Putamen (tissue), 1 donor: ENCODE data around the gene GOLGA6C.
"Not testable (repeated sequence)": the region's sequence is repeated elsewhere in the genome, so short reads cannot be mapped to it uniquely, and the experiment has no call there.

Source experiments
- DNase-seq: peaks from one replicate; pipeline ENCODE4 v3.0.0-alpha.2; 2016; ENCODE audit warnings: low spot score

The GOLGA6C gene

GRCh38 chr15:75258034-75258433 lies at the start of gene GOLGA6C:
GOLGA6C (plus strand) TSS chr15:75258334; CDS start chr15:75258599, 265 bp downstream.
- not testable (repeated sequence) for DNase-seq

GRCh38 chr15:75208501-75209288 lies 49.4 kb upstream of the GOLGA6C start:
- no peak for DNase-seq

GRCh38 chr15:75209289-75209676 lies 48.9 kb upstream of the GOLGA6C start:
- no peak for DNase-seq

- DNase-seq, result no peak
Measured at GRCh38 chr15:75210811-75211230, 47.3 kb upstream of the GOLGA6C start.

- DNase-seq, result no peak
Measured at GRCh38 chr15:75211436-75212199, 46.5 kb upstream of the GOLGA6C start.

- no peak for DNase-seq
Measured at GRCh38 chr15:75212200-75212858, 45.8 kb upstream of the GOLGA6C start.

- no peak for DNase-seq
Measured at GRCh38 chr15:75213212-75213767, 44.8 kb upstream of the GOLGA6C start.

- no peak for DNase-seq
Measured at GRCh38 chr15:75213768-75214221, 44.3 kb upstream of the GOLGA6C start.

- DNase-seq, result no peak
Measured at GRCh38 chr15:75214293-75215096, 43.6 kb upstream of the GOLGA6C start.

GRCh38 chr15:75215107-75216004 lies 42.8 kb upstream of the GOLGA6C start:
- DNase-seq, result no peak

GRCh38 chr15:75217012-75217411 lies 41.1 kb upstream of the GOLGA6C start:
- DNase-seq, result no peak

- not testable (repeated sequence) for DNase-seq
Measured at GRCh38 chr15:75217574-75217973, 40.6 kb upstream of the GOLGA6C start.

- not testable (repeated sequence) for DNase-seq
Measured at GRCh38 chr15:75219507-75219929, 38.6 kb upstream of the GOLGA6C start.

- DNase-seq, result no peak
Measured at GRCh38 chr15:75223688-75224087, 34.4 kb upstream of the GOLGA6C start.

GRCh38 chr15:75224281-75224680 lies 33.9 kb upstream of the GOLGA6C start:
- DNase-seq, result no peak

GRCh38 chr15:75225102-75225836 lies 32.9 kb upstream of the GOLGA6C start:
- not testable (repeated sequence) for DNase-seq

- DNase-seq, result no peak
Measured at GRCh38 chr15:75225951-75226732, 32.0 kb upstream of the GOLGA6C start.

GRCh38 chr15:75227112-75227511 lies 31.0 kb upstream of the GOLGA6C start:
- not testable (repeated sequence) for DNase-seq
